Measurements from ENCODE around the gene CACNB2. TPM values are rescaled to one million over a fixed set of nuclear protein-coding genes. Genes with fewer than 3 reads are reported as not detected.

CACNB2 gene
- total RNA-seq, 1 experiment from 2014 or later: 0.07 TPM

- Histone ChIP-seq H4K20me1 (ENCODE audit: low read length) (no peaks in the 10 kb centered on the region), H3F3A (ENCODE audit: low read length, unreplicated experiment) (no peaks in the 10 kb centered on the region), H3K4me3 (ENCODE audit: low read length) (no peak overlapping the region), H3K9me3 (ENCODE audit: low read length) (no peaks in the 10 kb centered on the region), H3K9ac (ENCODE audit: low read length) (no peak overlapping the region), H3K36me3 (ENCODE audit: low read depth, low read length) (no peaks in the 10 kb centered on the region), H3K9me2 (replicated peaks; ENCODE audit: low read length) (no peaks in the 10 kb centered on the region), H3K79me2 (ENCODE audit: low read length) (no peaks in the 10 kb centered on the region), H3K4me2 (ENCODE audit: low read length) (peak overlapping the region; percentile 2; the same call in 1 of the 2 replicates), H3K27me3 (ENCODE audit: low read length) (peaks cover 37% of the 10 kb centered on the region), H3K27ac (ENCODE audit: low read length) (no peak overlapping the region), H3K4me1 (ENCODE audit: insufficient read depth, low read length) (no peaks in the 10 kb centered on the region), H2AFZ (ENCODE audit: low read length) (no peak overlapping the region)
- CTCF ChIA-PET: no interaction called here
- BruUV-seq (replicated peaks): no TSS peak
- POLR2A ChIA-PET (ENCODE audit: unreplicated experiment): no interaction called here
- ATAC-seq (no peak), DNase-seq (no peak)
- intact Hi-C loops (cut with micrococcal nuclease): no loop called here
- TF ChIP-seq EZH2 (IDR thresholded peaks at IDR 0.05; ENCODE audit: low read length, unreplicated experiment): no peak
- no peak for TF ChIP-seq CTCF (conservative IDR thresholded peaks at IDR 0.05; ENCODE audit: low read depth, low read length)
- no peak for TF ChIP-seq EZH2phosphoT487 (IDR thresholded peaks at IDR 0.05; ENCODE audit: borderline replicate concordance, low read length)
These were observed 260.1 kb downstream of the CACNB2 start for GRCh38 chr10:18400201-18400905.

DNA sequence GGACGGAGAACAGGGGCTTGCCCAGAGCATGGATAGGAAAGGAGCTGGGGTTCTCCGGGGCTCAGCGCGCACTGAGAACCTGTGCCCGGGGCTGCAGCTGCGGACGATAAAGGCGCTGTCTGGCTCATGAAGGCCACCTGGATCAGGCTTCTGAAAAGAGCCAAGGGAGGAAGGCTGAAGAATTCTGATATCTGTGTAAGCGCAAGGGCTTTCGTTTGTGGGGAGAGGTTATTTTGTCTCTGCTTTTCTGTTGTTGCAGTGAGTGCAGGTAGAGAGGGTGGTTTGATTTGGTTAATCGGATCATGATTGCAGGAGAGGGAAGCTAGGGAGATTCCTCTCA is 260.7 kb downstream of the CACNB2 start:
- TF ChIP-seq EZH2 (IDR thresholded peaks at IDR 0.05; ENCODE audit: low read length, unreplicated experiment): no peak
- no peak for TF ChIP-seq EZH2phosphoT487 (IDR thresholded peaks at IDR 0.05; ENCODE audit: borderline replicate concordance, low read length)
- TF ChIP-seq CTCF (conservative IDR thresholded peaks at IDR 0.05; ENCODE audit: low read depth, low read length): no peak
- peak overlapping the region; percentile 2; the same call in 1 of the 2 replicates for H3K4me2 ChIP-seq (ENCODE audit: low read length)

GRCh38 chr10:18401416-18402195 is 261.4 kb downstream of the CACNB2 start:
- intact Hi-C loops (cut with micrococcal nuclease): no loop called here
- TF ChIP-seq EZH2 (IDR thresholded peaks at IDR 0.05; ENCODE audit: low read length, unreplicated experiment): no peak
- no peak for TF ChIP-seq EZH2phosphoT487 (IDR thresholded peaks at IDR 0.05; ENCODE audit: borderline replicate concordance, low read length)
- no peak for TF ChIP-seq CTCF (conservative IDR thresholded peaks at IDR 0.05; ENCODE audit: low read depth, low read length)
- no TSS peak for BruUV-seq (replicated peaks)
- no peaks in the 10 kb centered on the region for H3K4me1 ChIP-seq (ENCODE audit: insufficient read depth, low read length)
- H3K4me3 ChIP-seq (ENCODE audit: low read length): no peak overlapping the region
- no peaks in the 10 kb centered on the region for H3K79me2 ChIP-seq (ENCODE audit: low read length)
- H3K27ac ChIP-seq (ENCODE audit: low read length): no peak overlapping the region
- no peaks in the 10 kb centered on the region for H3K9me3 ChIP-seq (ENCODE audit: low read length)
- no peaks in the 10 kb centered on the region for H4K20me1 ChIP-seq (ENCODE audit: low read length)
- no peaks in the 10 kb centered on the region for H3K9me2 ChIP-seq (replicated peaks; ENCODE audit: low read length)
- ChIA-PET POLR2A (ENCODE audit: unreplicated experiment) (no interaction called here), CTCF (no interaction called here)
- H3K27me3 ChIP-seq (ENCODE audit: low read length): peaks cover 37% of the 10 kb centered on the region
- H2AFZ ChIP-seq (ENCODE audit: low read length): no peak overlapping the region
- DNase-seq: no peak
- H3F3A ChIP-seq (ENCODE audit: low read length, unreplicated experiment): no peaks in the 10 kb centered on the region
- H3K4me2 ChIP-seq (ENCODE audit: low read length): no peak overlapping the region
- ATAC-seq: no peak
- H3K9ac ChIP-seq (ENCODE audit: low read length): no peak overlapping the region
- H3K36me3 ChIP-seq (ENCODE audit: low read depth, low read length): no peaks in the 10 kb centered on the region

More for the DNA sequence above, 260.7 kb downstream of the CACNB2 start:
- POLR2A ChIA-PET (ENCODE audit: unreplicated experiment): no interaction called here
- ATAC-seq (no peak), DNase-seq (no peak)
- Histone ChIP-seq H3K4me3 (ENCODE audit: low read length) (no peak overlapping the region), H2AFZ (ENCODE audit: low read length) (no peak overlapping the region), H4K20me1 (ENCODE audit: low read length) (no peaks in the 10 kb centered on the region), H3K79me2 (ENCODE audit: low read length) (no peaks in the 10 kb centered on the region), H3K27me3 (ENCODE audit: low read length) (peaks cover 37% of the 10 kb centered on the region), H3K4me1 (ENCODE audit: insufficient read depth, low read length) (no peaks in the 10 kb centered on the region), H3F3A (ENCODE audit: low read length, unreplicated experiment) (no peaks in the 10 kb centered on the region), H3K36me3 (ENCODE audit: low read depth, low read length) (no peaks in the 10 kb centered on the region), H3K9ac (ENCODE audit: low read length) (no peak overlapping the region), H3K9me2 (replicated peaks; ENCODE audit: low read length) (no peaks in the 10 kb centered on the region), H3K27ac (ENCODE audit: low read length) (no peak overlapping the region), H3K9me3 (ENCODE audit: low read length) (no peaks in the 10 kb centered on the region)
- CTCF ChIA-PET: no interaction called here
- no TSS peak for BruUV-seq (replicated peaks)
- intact Hi-C loops (cut with micrococcal nuclease): no loop called here
